IPS DF 6.9 (cell line): ENCODE results near the gene RAPGEF4.

Experiments used
- DNase-seq: peaks from one replicate; pipeline ENCODE4 v3.0.0-alpha.2; 2013; ENCODE audit warnings: low read depth, low spot score
- H3K27ac ChIP-seq: one replicate; pipeline ENCODE4 v1.5.1; 2013; ENCODE audit warnings: low read length, control low read depth
- H3K27me3 ChIP-seq: 2 replicates; pipeline ENCODE4 v1.6.1; 2013; ENCODE audit warnings: mild to moderate bottlenecking, low read length; ENCODE audit not compliant: control insufficient read depth, insufficient read depth
- H3K36me3 ChIP-seq: 2 replicates; pipeline ENCODE4 v1.6.1; 2013; ENCODE audit warnings: low read length; ENCODE audit not compliant: control insufficient read depth, insufficient read depth
- H3K4me1 ChIP-seq: 2 replicates; pipeline ENCODE4 v1.6.1; 2013; ENCODE audit warnings: low read length; ENCODE audit not compliant: control insufficient read depth, insufficient read depth
- H3K4me3 ChIP-seq: 2 replicates; pipeline ENCODE4 v1.5.1; 2013; ENCODE audit warnings: mild to moderate bottlenecking, low read length
- H3K9me3 ChIP-seq: 2 replicates; pipeline ENCODE4 v1.6.1; 2013; ENCODE audit warnings: low read length, inconsistent platforms; ENCODE audit not compliant: control insufficient read depth, insufficient read depth
- WGBS: extraction: QIAGEN DNeasy Blood & Tissue Kit; methylation state at CpG from one replicate; pipeline ENCODE4 v1.1.7; 2013; ENCODE audit warnings: mixed read lengths, missing lambda C conversion rate; ENCODE audit not compliant: insufficient read length, insufficient coverage; 5-methylcytosine and 5-hydroxymethylcytosine counted together

RAPGEF4 gene

DNA sequence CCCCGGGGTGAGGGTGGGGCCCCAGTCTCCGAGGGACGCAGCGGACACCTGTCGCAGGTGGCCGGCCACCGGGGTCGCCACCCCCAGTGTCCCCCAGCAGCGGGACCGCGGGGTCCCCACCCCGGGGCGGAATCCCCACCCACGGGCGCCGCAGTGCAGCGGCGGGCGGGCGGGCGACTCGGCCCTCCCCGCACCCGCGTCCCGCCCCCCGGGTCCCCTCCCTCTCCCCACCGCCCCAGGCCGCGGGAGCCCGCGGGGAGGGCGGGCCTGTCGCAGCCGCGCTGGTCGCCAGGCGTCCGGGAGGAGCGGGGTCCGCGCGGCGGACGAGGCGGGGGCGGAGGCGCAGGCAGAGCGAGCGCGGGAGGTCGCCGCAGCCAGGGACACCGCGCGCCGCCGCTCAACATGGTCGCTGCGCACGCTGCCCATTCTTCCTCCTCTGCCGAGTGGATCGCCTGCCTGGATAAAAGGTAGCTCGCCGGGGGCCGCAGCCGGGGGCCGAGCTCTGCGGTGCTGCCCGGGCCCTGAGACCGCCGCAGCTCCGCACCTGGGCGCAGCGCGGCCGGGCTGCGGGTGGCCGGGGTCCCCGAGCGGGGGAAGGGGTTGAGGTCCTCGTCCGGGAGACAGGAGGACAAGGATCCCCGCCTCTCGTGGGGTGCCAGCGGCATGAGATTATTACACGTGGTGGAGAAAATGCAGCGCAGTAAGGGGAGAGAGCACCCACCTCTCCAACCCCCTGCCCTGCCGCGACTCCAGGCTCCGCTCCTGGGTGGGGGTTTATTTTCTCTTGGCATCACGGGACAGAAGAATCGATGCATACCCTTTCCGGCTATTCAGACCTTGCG lies at the start of gene RAPGEF4:
Gene RAPGEF4, plus strand, starts transcription at position 264 of the 842 bp plus-strand sequence. Its CDS starts 139 bp downstream, at position 403.
- no CpG with 5 or more reads among the region's 95 CpGs for WGBS
- Histone ChIP-seq H3K4me1 (peaks cover 3% of the 10 kb centered on the region; the same call in 1 of the 2 replicates), H3K27me3 (peaks cover 5% of the 10 kb centered on the region; the same call in 1 of the 2 replicates), H3K36me3 (no peaks in the 10 kb centered on the region), H3K9me3 (no peaks in the 10 kb centered on the region), H3K27ac (no peak within 1 kb of the TSS), H3K4me3 (peak within 1 kb of the TSS; percentile 87)
- no peak for DNase-seq

DNA sequence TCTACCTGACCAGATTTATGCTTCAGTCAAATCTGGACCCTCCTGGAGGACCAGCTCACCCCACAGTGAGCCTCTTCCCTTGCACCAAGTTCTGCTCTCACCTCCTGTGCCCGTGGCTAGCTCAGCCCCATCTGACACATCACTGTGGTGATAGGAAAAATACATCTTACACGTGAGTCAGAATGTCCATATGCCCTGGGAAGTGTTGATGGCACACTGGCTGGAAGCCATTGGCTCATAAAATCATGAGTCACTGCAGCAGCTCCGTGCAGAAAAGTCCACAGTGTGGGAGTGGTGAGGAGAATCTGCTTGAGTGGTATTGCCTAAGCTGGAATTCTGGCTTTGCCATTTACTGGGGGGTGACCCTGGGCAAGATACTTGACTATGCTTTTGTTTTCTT lies 42.6 kb upstream of the RAPGEF4 start:
- Histone ChIP-seq H3K27ac (no peak overlapping the region), H3K4me3 (no peak overlapping the region)
- DNase-seq = no peak

DNA sequence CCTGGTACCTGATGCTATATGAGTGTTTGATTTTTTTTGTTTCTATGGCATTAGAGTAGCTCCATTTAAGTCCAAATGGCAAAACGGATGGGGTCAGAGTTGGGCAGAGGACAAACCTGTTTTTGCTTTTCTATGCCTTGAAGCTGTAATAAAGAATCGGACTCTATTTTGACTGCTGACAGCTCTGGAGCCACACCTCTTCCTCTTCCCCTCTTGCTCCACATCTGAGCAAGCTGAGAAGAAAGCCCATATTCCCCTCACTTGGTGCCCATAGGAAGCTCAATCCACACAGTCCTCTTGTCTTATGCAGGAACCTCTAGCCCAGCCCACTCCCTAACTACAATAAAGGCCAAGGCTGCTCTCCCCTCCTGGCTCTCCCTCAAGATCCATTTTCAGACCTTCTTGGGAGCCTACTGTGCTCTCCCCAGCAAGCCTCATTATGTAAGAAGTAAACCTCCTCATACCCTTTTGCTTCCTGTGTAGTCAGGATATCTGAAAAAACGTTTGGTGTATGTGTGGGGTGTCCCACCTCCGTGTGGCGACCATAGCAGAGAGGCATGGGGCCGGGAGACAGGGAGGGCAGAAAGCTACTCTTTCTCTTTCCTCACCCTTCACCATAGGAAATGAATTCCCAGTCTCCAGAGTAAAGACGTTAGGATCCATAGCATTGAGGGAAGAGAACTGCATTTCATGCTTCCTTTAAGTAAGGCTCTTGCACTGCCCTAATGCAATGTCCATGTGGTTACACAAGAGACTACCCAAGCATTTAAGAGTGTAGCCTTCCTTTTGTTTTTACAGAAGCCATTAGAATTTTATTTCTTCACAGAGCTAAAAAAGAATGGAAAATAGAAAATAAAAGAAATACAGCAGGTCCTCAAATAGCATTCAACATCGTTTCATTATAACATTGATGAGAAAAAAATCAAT lies 41.9 kb upstream of the RAPGEF4 start:
- no peaks in the 10 kb centered on the region for H3K4me1 ChIP-seq
- H3K9me3 ChIP-seq = no peaks in the 10 kb centered on the region
- no CpG with 5 or more reads among the region's 8 CpGs for WGBS
- no peak for DNase-seq
- no peaks in the 10 kb centered on the region for H3K27me3 ChIP-seq
- H3K36me3 ChIP-seq = no peaks in the 10 kb centered on the region
- no peak overlapping the region for H3K4me3 ChIP-seq
- no peak overlapping the region for H3K27ac ChIP-seq

More for the DNA sequence above, 42.6 kb upstream of the RAPGEF4 start:
- Histone ChIP-seq H3K4me1 (no peaks in the 10 kb centered on the region), H3K27me3 (no peaks in the 10 kb centered on the region), H3K36me3 (no peaks in the 10 kb centered on the region), H3K9me3 (no peaks in the 10 kb centered on the region)
- no CpG with 5 or more reads among the region's 3 CpGs for WGBS

DNA sequence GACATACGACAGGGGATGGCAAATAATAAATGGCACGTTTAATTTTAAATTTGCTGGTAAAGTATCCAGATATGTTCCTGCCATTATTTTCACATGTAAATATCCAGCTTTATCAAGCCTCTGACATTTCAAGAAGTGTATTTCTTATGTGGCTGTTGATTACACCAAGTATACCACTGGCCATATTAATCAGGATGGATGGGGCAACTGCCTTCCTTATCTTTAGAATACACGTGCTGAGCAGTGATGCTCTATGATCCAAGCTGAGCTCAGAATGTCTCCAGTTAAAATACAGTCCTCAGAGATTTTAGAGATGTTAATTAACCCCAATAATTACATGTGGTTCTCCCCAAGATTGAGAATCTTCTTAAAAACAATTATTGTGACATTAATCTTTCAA lies 38.3 kb upstream of the RAPGEF4 start:
- H3K9me3 ChIP-seq = no peaks in the 10 kb centered on the region
- no peaks in the 10 kb centered on the region for H3K36me3 ChIP-seq
- H3K4me1 ChIP-seq = no peaks in the 10 kb centered on the region
- H3K4me3 ChIP-seq = no peak overlapping the region
- DNase-seq = no peak
- no CpG with 5 or more reads among the region's 3 CpGs for WGBS
- H3K27ac ChIP-seq = no peak overlapping the region
- no peaks in the 10 kb centered on the region for H3K27me3 ChIP-seq

DNA sequence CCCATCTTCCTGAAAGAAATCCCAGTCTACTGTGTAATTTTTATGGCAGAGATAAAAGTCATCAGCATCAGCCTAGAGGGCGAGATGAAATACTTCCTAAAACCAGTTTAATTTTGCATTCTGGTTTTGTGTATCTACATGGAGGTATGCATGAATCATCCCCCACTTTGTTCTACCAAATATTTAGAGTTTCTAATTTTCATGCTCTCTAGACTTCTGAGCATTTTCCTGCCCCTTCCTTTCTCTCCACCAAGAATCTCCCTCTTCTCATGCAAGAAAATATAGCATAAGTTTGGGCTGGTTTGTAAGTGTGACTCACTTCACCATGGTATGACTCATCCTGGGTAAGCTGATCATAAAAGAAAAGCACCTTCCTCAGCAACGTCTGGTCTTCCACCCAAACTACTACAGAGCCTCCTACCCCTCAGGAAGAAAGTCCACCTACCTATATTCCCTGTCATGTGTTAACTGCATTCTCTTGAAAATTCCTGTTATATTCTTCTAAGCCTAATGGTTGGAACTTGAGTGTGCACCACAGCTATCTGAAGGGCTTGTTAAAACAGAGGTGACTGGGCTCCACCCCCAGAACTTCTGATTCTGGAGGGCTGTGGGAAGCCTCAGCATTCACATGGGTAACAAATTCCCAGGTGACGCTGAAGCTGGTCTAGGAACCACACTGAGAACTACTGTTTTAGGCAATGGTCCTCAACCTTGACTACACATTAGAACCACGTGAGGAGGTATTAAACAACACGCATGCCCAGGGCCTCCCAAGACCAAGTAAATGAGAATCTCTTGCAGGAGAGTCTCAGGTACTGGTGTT lies 37.4 kb upstream of the RAPGEF4 start:
- no peak overlapping the region for H3K27ac ChIP-seq

DNA sequence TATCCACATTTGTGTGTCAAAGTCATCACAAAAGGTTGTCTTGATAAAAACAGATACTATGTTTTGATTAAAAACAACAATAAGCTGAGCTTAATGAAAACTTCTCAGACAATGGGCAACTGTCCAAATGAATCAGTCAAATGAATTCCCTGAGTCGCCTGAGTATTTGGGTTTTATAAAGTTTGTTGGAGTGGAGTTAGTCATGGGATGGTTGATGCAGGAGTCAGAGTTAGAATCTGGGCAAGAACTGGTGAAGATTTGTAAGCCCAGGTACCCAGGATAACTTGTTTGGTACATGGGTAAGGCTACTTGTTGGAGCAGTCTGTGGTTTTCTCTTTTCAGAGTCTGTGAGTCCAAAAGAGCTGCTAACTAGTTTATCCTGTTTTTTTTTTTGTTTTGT lies 34.4 kb upstream of the RAPGEF4 start:
- Histone ChIP-seq H3K4me1 (peaks cover 2% of the 10 kb centered on the region; the same call in 1 of the 2 replicates), H3K36me3 (no peaks in the 10 kb centered on the region), H3K27me3 (no peaks in the 10 kb centered on the region), H3K9me3 (no peaks in the 10 kb centered on the region), H3K4me3 (no peak overlapping the region), H3K27ac (no peak overlapping the region)
- DNase-seq = no peak
- WGBS = no CpG with 5 or more reads among the region's 1 CpG

More for the DNA sequence above, 37.4 kb upstream of the RAPGEF4 start:
- no peak for DNase-seq
- no peak overlapping the region for H3K4me3 ChIP-seq
- no peaks in the 10 kb centered on the region for H3K4me1 ChIP-seq
- WGBS = no CpG with 5 or more reads among the region's 5 CpGs
- no peaks in the 10 kb centered on the region for H3K27me3 ChIP-seq
- H3K36me3 ChIP-seq = no peaks in the 10 kb centered on the region
- H3K9me3 ChIP-seq = no peaks in the 10 kb centered on the region

DNA sequence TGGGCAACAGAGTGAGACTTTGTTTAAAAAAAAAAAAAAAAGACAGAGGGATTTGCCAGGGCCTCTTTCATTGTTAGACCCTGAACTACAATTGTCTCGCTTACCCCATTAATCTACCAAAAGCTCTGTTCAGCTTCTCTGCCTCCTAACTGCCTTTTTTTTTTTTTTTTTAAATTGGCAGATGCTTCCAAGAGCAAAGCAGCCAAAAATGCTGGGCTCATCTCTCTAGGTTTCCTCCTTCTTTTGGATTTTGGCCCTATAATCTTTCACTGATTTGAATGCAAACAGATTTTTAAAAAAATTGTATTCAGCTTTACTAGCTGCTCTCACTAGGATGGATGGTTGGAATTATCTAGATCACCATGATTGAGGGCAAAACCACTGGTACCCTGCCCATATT lies 33.2 kb upstream of the RAPGEF4 start:
- H3K4me1 ChIP-seq = peaks cover 2% of the 10 kb centered on the region; the same call in 1 of the 2 replicates
- no peak overlapping the region for H3K4me3 ChIP-seq
- H3K27ac ChIP-seq = no peak overlapping the region
- no peak for DNase-seq
- H3K9me3 ChIP-seq = no peaks in the 10 kb centered on the region
- WGBS = no CpG with 5 or more reads among the region's 1 CpG
- H3K36me3 ChIP-seq = no peaks in the 10 kb centered on the region
- no peaks in the 10 kb centered on the region for H3K27me3 ChIP-seq

DNA sequence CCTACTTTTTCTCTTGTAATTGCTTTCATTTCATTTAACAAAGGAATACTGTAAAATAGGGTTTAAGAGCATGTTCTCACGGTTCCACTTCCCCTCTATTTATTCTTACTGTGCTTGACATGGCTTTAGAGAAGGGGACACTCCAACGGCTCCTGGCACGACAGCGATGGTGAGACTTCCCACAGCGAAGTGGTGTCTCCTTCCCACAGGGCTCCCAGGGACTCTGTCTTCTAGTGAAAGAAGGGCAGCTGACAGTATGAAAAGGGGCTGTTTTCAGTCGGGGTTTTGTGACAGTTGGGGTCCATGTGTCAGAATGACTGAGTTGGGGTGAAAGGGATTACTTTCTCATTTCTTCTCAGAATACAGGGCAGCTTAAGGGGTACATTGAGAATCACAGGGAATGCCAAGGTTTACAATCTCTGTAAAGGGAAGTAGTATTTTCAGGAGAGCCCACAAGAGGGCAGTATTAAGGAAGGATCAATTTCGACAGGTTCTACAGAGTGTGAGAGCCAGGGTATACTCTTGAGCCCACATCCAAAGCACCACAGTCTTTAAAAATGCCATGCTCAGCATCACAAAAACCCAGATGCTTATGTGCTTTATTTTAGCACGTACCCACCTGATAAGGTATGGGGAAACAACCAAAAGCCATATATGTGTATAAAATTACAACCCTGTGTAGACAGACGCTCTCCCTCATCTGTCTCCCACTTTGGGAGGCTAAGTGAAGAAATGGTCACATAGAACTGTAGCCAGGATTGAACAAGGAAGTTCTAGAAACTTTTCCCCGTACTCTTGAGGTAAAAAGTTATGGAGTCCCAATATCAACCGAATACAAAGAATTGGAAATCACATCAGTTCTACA lies 31.3 kb upstream of the RAPGEF4 start:
- Histone ChIP-seq H3K27me3 (no peaks in the 10 kb centered on the region), H3K9me3 (no peaks in the 10 kb centered on the region), H3K27ac (no peak overlapping the region), H3K36me3 (no peaks in the 10 kb centered on the region), H3K4me1 (peaks cover 2% of the 10 kb centered on the region; the same call in 1 of the 2 replicates), H3K4me3 (no peak overlapping the region)
- peak; percentile 13 for DNase-seq
- no CpG with 5 or more reads among the region's 11 CpGs for whole genome bisulfite sequencing

DNA sequence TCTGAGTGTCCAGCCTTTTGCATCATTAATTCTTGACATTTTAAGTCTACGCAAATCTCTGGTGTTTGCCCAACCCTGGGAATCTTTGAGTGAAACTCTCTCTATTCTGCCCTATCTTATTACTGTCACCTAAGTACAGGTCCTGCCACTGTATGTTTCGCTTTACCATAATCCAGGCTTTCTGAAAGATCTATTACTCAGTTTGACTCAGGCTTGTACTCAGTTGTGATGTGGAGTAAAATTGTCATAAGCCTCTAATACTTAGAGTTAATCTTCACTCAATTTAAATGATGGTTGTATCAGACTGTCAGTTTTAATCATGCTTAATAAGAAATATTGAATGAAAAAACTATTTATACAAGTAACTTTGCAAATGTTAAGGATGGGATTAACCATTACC lies 30.3 kb upstream of the RAPGEF4 start:
- no peaks in the 10 kb centered on the region for H3K9me3 ChIP-seq
- peaks cover 2% of the 10 kb centered on the region; the same call in 1 of the 2 replicates for H3K4me1 ChIP-seq
- H3K4me3 ChIP-seq = no peak overlapping the region
- no peaks in the 10 kb centered on the region for H3K36me3 ChIP-seq
- H3K27ac ChIP-seq = no peak overlapping the region
- no peak for DNase-seq
- H3K27me3 ChIP-seq = no peaks in the 10 kb centered on the region
- WGBS = no CpG with 5 or more reads among the region's 2 CpGs
